Stimulated activated CD4-positive, alpha-beta T cell treated with anti-CD3 and anti-CD28 coated beads, Interleukin-15, amount 100 ng/mL, for 48 hours (primary cell): ENCODE results near the gene PIKFYVE.
"Not testable (repeated sequence)": the region's sequence is repeated elsewhere in the genome, so short reads cannot be mapped to it uniquely, and the experiment has no call there.

Source experiments
- DNase-seq, 2 donors: peaks; one replicate each; pipeline ENCODE4 v3.0.0-alpha.2; 2020; ENCODE audit warnings: low read depth in 2 of 2

Gene PIKFYVE

DNA sequence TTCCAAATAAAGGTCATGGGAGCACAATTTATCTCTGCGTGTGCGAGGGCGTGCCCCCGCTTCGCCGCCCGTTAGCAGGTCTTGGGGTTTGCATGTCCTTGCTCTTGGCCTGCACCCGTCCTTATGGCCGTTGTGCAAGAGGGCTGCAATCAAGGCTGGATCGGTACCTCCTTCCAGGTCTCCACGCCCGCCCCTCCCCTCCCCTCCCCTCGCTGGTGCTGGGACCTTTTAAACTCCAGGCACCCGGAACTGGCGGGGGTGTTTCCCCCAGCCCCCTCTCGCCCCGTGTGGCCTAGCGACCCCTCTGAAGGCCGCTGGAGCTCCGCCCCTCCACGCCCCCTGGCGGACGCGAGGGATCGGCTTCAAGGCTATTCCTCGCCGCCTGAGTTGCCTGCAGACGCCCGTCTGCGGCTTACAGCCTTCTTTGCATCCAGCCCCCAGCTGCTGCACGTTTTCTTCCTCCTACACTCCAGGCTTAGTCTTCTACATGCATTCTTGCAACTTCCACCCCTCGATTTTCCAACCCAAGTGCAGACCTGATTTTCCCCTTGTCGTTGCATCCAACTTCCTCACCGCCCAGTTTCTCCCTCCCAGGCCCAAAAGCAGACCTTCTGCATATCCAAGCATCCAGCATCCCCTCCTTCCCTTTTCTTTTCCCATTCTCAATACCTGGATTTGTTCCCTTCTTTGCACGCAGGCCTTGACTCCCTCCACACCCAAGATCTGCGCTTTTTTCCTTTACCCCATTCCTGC lies 11.8 kb upstream of the PIKFYVE start:
- peak; percentile 53 to 74 for DNase-seq

DNA sequence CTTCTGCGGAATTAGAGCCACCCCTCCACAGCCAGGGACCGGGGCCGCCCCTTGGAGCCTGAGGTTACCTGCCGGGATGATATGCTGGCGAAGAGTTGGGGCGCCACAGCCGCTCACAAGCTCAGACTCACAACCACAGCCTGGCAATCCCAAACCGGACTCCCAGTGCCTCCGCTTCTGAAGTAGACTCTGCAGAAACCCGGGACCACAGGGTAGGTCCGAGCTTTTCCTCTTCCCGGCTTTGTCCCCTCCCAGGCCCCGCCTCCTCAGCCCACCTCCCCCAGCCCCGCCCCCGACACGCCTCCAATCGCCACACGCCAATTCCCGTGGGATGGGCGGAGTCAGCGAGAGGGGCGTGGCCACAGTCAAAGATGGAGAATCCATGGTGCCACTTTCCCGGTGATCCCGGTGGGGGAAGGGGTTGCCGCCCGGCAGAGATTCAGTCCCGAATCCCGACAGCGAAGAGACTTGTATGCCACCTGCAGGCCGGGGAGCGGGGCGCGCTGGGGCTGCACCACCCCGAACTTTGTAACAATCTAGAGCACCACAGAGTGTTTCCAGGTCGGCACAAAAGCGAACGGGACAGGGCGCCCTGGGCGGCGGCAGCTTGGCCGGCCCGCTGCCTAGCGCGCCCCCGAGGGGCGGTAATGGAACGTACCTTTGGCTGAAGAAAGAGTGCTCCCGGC lies 11.0 kb upstream of the PIKFYVE start, which contains the start of gene IDH1:
TSS of gene IDH1 (minus strand) at position 201 of the 686 bp plus-strand sequence. CDS start 3,520 bp downstream, outside the sequence.
- DNase-seq, result peak; percentile 82 to 96

DNA sequence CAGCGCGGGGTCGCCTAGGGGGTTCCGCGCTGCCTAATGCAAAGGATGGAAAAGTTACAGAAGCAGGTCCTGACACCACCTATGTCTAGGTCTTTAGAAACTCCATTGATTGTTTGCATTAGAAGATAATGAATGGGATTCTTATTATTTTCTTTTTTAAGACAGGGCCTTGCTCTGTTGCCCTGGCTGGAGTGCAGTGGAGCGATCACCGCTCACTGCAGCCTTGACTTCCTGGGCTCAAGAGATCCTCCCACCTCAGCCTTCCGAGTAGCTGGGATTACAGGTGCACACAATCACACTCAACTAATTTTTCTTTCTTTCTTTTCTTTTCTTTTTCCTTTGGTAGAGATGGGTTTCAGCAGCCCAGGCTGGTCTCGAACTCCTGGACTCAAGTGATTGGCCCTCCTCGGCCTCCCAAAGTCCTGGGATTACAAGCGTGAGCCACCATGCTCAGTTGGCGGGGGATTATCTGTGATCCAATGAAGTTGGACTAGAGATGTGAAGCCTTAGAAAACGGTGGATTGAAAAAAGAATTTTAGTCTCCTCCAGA lies 10.4 kb upstream of the PIKFYVE start:
- DNase-seq, result no peak

DNA sequence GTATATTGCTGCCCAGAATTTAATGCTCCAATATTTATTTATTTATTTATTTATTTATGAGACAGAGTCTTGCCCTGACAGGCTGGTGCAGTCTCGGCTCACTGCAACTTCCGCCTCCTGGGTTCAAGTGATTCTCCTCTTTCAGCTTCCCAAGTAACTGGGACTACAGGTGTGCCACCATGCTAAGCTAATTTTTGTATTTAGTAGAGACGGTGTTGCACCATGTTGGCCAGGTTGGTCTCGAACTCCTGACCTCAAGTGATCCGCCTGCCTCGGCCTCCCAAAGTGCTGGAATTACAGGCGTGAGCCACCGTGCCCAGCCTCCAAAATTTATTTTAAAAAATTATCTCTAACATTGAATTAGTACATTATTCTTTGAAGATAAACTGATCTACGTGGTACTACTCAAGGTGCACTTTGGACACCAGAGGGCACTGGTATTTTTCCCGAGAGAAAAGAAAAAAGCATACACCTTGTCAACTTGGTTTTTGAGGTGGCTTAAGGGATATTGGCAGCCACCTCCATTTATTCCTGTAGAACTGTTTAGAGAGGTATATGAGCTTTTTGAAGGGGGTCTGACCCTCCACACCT lies 9.8 kb upstream of the PIKFYVE start:
- DNase-seq, result no peak

DNA sequence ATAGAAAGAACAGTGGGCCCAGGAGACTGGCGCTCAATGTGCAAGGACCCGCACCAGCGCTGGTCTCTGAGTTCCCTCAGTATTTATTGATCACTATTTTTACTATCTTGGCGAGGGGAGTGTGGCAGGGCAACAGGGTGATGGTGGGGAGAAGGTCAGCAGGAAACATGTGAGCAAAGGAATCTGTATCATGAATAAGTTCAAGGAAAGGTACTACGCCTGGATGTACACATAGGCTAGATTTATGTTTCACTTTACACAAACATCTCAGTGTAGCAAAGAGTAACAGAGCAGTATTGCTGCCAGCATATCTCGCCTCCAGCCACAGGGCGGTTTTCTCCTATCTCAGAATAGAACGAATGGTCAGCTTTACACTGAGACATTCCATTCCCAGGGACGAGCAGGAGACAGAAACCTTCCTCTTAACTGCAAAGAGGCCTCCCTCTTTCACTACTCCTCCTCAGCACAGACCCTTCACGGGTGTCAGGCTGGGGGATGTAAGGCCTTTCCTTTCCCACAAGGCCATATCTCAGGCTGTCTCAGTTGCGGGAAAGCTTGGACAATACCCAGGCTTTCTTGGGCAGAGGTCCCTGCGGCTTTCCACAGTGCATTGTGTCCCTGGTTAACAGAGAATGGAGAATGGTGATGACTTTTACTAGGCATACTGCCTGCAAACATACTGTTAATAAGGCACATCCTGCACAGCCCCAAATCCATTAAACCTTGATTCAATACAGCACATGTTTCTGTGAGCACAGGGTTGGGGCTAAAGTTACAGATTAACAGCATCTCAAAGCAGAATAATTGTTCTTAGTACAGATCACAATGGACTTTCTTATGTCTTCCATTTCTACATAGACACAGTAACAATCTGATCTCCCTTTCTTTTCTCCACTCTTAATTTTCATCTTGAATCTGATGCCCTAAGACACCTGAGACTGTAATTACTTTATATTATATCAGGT lies 8.9 kb upstream of the PIKFYVE start:
- DNase-seq, result not testable (repeated sequence)

DNA sequence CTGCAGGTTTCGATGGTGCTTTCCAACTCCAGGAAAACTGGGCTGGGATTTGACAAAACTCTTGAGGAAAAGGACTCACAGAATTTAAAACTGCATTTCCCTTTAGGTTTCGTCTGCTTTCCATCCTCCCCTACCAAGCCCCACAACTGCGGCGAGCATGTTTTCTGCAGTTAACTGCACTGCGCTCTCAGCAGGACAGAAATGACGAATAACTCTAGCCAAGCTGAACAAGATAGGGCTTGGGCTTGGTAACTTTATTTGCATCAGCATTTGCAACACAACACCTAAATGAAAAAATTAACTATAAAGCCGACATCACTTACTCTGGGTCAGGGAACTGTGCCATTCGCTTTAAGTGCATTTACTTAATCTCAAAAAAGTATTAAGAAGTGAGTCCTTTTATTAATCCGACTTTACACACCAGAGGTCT lies 669 bp upstream of the PIKFYVE start:
- no peak for DNase-seq

DNA sequence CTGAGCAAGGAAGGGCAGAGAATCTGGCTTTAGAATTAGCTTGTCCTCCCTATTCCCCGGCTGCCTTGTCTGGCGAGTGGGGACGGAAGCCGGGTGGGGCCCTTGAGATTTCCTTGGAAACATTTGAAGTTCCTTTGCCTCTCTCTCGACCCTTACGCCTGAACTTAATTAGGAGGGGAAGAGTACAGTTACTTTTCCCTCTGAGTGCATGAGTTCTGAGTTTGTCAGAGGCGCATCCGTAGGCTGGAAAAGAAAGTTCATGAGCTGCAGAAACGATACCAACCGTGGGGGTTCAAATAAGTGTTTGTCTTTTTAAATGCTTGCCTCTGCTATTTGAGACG lies 468 bp downstream of the PIKFYVE start:
- no peak for DNase-seq

DNA sequence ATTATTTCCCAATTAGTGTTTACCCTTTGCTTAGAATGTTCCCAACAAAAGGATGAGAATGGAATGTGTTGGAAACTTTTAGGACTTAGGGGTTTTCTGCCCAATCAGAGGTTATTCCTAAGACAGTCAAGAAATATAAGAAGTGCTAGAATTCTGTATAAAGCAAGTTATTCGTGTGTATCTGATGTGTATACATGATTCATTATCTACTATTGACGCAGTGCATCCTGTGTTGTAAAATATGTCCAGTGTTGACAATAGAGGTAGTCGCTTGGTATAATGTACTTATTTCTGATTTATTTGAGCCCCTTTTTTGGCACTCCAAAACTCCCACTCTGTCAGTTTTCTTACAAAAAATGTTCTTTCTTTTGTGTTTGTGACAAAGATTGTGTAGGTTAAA lies 881 bp downstream of the PIKFYVE start:
- DNase-seq, result no peak

DNA sequence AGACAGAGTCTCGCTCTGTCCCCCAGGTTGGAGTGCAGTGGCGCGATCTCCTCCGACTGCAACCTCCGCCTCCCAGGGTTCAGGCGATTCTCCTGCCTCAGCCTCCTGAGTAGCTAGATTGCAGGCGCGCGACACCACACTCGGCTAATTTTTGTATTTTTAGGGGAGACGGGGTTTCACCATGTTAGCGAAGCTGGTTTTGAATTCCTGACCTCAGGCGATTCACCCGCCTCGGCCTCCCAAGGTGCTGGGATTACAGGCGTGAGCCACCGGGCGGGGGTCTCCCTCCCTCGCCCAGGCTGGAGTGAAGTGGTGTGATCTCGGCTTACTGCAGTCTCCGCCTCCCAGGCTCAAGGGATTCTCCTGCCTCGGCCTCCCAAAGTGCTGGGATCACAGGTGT lies 1.5 kb downstream of the PIKFYVE start:
- DNase-seq, result not testable (repeated sequence)

DNA sequence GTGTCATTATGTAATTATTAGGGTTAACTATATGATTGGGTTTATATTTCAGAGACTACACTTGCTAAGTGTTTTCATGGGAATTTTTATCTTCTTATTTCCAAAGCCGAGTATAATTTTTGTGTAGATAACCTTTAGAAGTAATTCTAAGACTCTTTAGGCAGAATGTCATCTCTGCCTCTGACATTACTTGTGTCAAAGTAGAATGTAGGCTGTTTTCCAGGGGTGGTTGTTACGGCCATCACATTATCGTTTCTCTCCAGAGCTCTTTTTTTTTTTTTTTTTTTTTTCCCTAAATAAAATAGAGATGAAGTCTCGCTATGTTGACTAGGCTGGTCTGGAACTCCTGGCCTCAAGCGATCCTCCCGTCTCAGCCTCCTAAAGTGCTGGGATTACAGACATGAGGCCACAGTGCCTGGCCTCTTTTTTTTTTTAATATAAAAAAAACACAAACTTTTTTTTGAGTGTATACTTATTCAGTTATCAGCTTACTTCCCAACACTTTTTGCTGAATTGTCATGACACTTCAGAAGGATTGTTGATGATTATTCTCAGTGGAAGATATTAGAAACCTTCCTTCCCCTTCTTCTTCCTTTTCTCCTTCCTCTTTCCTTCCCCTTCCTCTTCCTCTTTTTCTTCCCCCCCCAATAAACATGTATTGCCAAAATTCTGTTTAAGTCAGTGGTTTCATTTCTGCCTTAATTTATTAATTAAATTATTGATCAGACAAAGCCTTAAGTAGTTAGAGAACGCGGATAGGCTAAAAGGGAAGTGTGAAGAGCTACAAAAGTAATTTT lies 2.3 kb downstream of the PIKFYVE start:
- no peak for DNase-seq

DNA sequence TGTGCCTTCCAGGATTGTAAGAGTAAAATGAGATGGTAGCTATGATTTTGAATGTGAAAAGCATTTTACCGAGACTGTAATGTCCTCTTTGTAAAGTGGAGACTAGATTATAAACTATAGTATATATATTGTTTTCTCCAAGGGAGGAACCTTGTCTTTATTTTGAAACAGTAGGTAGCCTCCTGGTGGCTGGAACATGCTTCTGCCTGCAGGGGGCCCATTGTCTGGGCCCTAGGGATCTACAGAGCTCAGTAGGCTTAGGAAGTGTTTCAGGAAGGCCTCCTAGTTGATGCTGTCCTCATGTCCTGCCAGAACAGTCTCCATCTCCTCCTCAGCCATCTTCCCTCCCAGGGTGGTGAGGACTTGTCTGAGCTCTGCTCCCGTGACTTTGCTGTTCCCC lies 3.0 kb downstream of the PIKFYVE start:
- no peak for DNase-seq

DNA sequence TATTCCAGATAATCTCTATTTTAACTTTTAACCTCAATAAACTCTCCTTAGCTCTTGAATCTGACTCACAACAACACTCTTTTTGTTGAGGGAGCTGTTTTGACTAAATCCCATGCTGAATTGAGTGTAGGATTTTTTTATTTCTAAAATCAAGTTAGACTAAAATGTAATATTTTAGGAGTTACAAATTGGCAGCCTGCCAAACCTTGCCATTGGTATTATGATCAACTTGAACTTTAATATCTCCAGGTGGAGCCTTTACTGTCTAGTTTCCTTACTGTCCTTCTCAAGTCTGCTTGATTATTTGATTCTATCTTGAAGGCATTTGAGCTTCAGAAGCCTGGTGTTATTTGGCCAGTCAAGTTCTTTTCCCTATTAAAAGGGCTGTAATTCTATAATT lies 8.7 kb downstream of the PIKFYVE start:
- DNase-seq, result no peak

DNA sequence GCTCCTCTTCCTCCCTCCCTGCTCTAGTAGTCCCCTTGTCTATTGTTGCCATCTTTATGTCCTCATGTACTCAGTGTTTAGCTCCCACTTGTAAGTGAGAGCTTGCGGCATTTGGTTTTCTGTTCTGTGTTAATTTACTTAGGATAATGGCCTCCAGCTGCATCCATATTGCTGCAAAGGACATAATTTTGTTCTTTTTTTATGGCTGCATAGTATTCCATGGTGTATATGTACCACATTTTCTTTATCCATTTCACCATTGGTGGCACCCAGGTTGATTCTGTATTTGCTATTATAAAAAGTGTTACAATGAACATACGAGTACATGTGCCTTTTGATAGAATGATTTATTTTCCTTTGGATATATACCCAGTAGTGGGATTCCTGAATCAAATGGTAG lies 12.5 kb downstream of the PIKFYVE start:
- DNase-seq, result no peak

DNA sequence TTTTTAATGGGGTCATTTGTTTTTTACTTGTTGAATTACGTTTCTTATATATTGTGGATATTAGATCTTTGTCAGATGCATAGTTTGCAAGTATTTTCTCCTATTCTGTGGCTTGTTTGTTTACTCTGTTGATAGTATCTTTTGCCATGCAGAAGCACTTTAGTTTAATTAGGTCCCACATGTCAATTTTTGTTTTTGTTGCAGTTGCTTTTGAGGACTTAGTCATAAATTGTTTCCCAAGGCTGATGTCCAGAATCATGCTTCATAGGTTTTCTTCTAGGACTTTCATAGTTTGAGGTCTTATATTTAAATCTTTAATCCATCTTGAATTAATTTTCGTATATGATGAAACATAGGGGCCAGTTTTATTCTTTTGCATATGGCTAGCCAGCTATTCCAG lies 13.2 kb downstream of the PIKFYVE start:
- no peak for DNase-seq

DNA sequence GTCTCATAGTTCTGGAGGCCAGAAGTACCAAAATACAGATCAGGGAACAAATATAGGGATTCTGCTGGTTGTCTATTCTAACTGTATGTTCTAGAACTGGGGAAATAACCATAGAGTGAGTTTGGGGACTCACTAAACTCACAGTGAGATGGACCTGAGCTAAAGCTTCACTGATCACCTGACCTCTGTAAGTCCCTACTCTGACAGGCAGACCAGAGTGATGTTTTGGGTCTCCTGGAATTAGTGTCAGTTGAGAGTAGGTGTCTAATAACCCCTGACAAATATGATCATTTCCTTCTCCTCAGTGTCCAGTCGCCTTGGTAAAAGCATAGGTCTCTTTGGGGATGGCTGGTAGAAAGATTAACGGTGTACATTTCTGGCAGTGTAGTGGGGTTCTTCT lies 14.2 kb downstream of the PIKFYVE start:
- DNase-seq, result no peak

DNA sequence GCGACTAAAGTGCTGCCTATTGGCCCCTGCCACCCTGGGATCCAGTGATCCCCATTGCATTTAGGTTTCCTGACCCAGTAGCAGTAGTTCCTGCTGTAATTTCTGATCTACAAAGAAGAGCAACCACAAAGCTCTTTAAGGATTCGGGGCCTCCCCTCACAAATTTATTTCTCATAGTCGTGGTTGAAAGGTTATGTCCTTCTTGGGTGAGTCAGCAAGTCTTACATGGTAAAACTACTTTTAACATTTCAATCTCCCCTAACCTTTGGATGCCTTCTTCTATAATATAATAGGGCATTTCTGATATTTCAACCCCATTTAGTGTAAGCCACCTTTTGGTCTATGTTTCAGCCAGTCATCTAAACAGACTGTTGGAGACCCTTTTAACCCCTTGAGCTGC lies 14.9 kb downstream of the PIKFYVE start:
- no peak for DNase-seq

DNA sequence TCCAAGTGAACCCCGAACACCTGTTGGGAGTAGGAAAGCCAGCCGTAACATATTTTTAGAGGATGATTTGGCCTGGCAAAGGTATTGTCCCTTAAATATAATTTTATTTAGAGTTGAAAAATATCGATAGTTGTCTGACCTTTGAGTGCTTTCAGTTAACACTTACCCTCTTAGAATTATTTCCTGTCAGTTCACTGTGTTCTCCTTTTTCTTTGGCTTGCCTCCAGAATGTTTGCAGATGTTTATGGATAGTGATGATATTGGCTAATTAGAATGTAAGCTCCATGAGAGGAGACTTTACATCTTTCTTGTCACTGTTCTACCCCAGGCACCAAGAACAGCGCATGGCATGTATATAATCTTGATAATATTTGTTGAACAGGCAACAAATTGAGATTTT lies 19.8 kb downstream of the PIKFYVE start:
- DNase-seq, result no peak

DNA sequence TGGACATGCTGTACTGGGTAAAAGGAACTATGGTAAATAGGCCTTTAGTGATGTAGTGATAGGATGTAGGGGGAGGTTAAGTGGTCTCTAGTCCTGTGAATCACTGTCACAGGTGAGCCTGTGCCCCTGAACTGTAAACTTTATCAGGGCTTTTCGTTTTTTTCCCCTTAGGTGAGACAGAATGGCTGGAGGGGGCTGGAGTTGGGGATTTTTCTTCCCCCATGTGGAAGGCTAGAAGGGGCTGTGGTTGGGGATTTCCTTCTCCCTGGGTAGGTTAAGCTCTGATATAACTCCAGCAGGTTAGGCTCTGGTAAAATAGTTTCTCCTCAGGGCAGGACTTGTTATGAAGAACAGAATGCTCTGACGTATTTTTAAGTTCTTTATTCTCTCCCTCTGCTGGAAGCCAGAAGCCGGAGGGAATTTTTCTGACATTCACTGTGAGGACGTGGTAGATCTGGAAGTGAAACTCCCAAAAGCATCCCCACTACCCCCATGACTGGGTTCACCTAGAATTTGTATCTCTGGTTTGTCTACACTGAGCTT lies 28.5 kb downstream of the PIKFYVE start:
- DNase-seq, result no peak

DNA sequence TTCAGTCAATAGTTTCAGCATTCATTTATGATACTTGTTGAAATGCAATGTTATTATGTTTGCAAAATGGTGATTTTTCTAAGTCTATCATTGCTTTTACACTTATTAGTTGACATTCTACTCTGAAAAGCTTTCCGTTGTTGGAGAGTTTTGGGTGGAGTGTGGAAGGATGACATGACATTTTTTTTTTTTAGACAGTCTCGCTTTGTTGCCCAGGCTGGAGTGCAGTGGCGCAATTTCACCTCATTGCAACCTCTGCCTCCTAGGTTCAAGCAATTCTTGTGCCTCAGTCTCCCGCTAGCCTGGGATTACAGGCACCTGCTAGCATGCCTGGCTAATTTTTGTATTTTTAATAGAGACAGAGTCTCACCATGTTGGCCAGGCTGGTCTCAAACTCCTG lies 29.8 kb downstream of the PIKFYVE start:
- no peak for DNase-seq

DNA sequence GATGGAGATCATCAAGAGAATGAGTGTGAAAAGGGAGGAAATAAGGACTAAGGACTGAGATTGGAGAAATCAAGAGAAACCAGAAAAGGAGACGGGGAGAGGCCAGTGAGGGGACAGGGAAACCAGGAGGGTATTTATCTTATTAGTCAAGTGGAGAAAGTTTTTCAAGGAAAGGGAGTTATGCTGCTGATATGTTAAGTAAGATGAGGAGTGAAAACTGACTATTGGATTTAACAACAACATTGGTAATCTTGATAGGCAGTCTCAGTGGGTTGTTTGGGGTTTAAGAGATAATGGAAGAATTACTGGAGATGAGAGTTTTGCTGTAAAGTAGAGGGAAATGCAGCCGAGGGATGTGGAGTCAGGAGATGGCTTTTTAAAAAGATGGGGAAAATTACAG lies 30.6 kb downstream of the PIKFYVE start:
- DNase-seq, result no peak

DNA sequence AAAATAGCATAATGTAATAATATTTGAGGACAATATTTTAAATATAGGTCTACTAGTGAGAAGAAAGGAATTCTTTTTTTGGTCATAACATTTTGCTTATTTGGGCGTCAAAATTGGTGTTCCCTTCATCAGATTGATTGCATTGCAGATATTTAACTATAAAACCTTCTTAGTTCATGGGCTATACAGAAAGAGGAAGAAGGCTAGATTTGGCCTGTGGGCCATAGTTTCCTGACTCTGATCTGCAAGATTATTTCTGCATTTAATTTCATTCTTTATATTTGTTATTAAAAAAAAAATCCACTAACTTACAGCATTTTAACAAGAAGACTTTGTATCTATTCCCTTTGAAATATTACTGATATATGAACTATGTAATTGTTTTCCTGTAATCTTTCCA lies 31.9 kb downstream of the PIKFYVE start:
- no peak for DNase-seq
